Neural cell (in vitro differentiated cells): ENCODE results near the gene GCFC2. TPM values are rescaled to one million over a fixed set of nuclear protein-coding genes. Genes with fewer than 3 reads are reported as not detected.

Experiments
- H2AFZ ChIP-seq: fragments of 200-600, 300-800 bp; sonication (generic), shearing (Covaris generic); 2 replicates; pipeline ENCODE4 v1.6.0; 2014; ENCODE audit warnings: low read depth, mild to moderate bottlenecking, antibody characterized with exemption, low read length, moderate library complexity
- H3F3A ChIP-seq: fragments of 200-600 bp; shearing (Covaris generic); 2 replicates; pipeline ENCODE4 v1.6.1; 2016; ENCODE audit warnings: mild to moderate bottlenecking, moderate library complexity, mixed read lengths, antibody characterized with exemption, low read length; ENCODE audit not compliant: insufficient read depth, poor library complexity, severe bottlenecking
- H3K27ac ChIP-seq: fragments of 200-600, 300-800 bp; sonication (generic), shearing (Covaris generic); 2 replicates; pipeline ENCODE4 v1.5.1; 2014; ENCODE audit warnings: mild to moderate bottlenecking, low read length, moderate library complexity
- H3K27me3 ChIP-seq: fragments of 300-800, 200-600 bp; sonication (generic), shearing (Covaris generic); 2 replicates; pipeline ENCODE4 v1.6.0; 2014; ENCODE audit warnings: mild to moderate bottlenecking, low read depth, low read length, moderate library complexity; ENCODE audit not compliant: insufficient read depth
- H3K36me3 ChIP-seq: fragments of 300-800, 200-600 bp; sonication (generic), shearing (Covaris generic); 2 replicates; pipeline ENCODE4 v1.5.1; 2014; ENCODE audit warnings: mild to moderate bottlenecking, antibody characterized with exemption, low read length, moderate library complexity; ENCODE audit not compliant: insufficient read depth
- H3K4me2 ChIP-seq: fragments of 300-800, 200-600 bp; sonication (generic), shearing (Covaris generic); 2 replicates; pipeline ENCODE4 v1.6.0; 2014; ENCODE audit warnings: mild to moderate bottlenecking, low read length
- H3K4me3 ChIP-seq: fragments of 300-800, 200-600 bp; sonication (generic), shearing (Covaris generic); 2 replicates; pipeline ENCODE4 v1.5.1; 2014; ENCODE audit warnings: mild to moderate bottlenecking, low read length, moderate library complexity
- H3K79me2 ChIP-seq: fragments of 200-600 bp; shearing (Covaris generic); replicated peaks from 2 replicates; pipeline ENCODE4 v1.6.0; 2014; ENCODE audit warnings: mild to moderate bottlenecking, low read length, moderate library complexity; ENCODE audit not compliant: insufficient read depth
- H3K9ac ChIP-seq: fragments of 300-800, 200-600 bp; sonication (generic), shearing (Covaris generic); 2 replicates; pipeline ENCODE4 v1.6.1; 2016; ENCODE audit warnings: mild to moderate bottlenecking, low read length, mixed read lengths
- H3K9me2 ChIP-seq: fragments of 200-600 bp; shearing (Covaris generic); 2 replicates; pipeline ENCODE4 v1.6.1; 2016; ENCODE audit warnings: mild to moderate bottlenecking, low read length, mixed read lengths; ENCODE audit not compliant: insufficient read depth
- H3K9me3 ChIP-seq: fragments of 200-600, 300-800 bp; sonication (generic), shearing (Covaris generic); 2 replicates; pipeline ENCODE4 v1.6.1; 2016; ENCODE audit warnings: mild to moderate bottlenecking, mixed run types, low read length, moderate library complexity, mixed read lengths
- H4K20me1 ChIP-seq: fragments of 200-600 bp; shearing (Covaris generic); 2 replicates; pipeline ENCODE4 v1.6.1; 2016; ENCODE audit warnings: mild to moderate bottlenecking, mixed run types; ENCODE audit not compliant: insufficient read depth
- CTCF ChIP-seq: fragments of 450-650 bp; IDR thresholded peaks from 2 replicates; pipeline ENCODE4 v1.5.1; 2014; ENCODE audit warnings: antibody characterized with exemption, mild to moderate bottlenecking, moderate library complexity; ENCODE audit not compliant: poor library complexity, severe bottlenecking
- EP300 ChIP-seq: fragments of 450-650 bp; conservative IDR thresholded peaks from 2 replicates; pipeline ENCODE4 v1.6.1; 2014; ENCODE audit warnings: antibody characterized with exemption, mild to moderate bottlenecking, moderate library complexity; ENCODE audit not compliant: poor library complexity, severe bottlenecking
- EZH2 ChIP-seq: fragments of 200-600, 300-800 bp; shearing (Covaris generic), sonication (generic); IDR thresholded peaks from 2 replicates; pipeline ENCODE4 v1.6.1; 2014; ENCODE audit warnings: antibody characterized with exemption, low read length, borderline replicate concordance, mild to moderate bottlenecking; ENCODE audit not compliant: insufficient read depth, poor library complexity, severe bottlenecking
- MXI1 ChIP-seq: fragments of 450-650 bp; conservative IDR thresholded peaks from 2 replicates; pipeline ENCODE4 v1.6.1; 2014; ENCODE audit warnings: antibody characterized with exemption, mild to moderate bottlenecking; ENCODE audit not compliant: poor library complexity, severe bottlenecking
- POLR2AphosphoS5 ChIP-seq: IDR thresholded peaks from 2 replicates; pipeline ENCODE4 v1.6.1; 2012
- RAD21 ChIP-seq: fragments of 450-650 bp; conservative IDR thresholded peaks from 2 replicates; pipeline ENCODE4 v1.6.1; 2014; ENCODE audit warnings: antibody characterized with exemption, mild to moderate bottlenecking, moderate library complexity
- SMC3 ChIP-seq: fragments of 450-650 bp; conservative IDR thresholded peaks from 2 replicates; pipeline ENCODE4 v1.6.1; 2014; ENCODE audit warnings: antibody characterized with exemption, mild to moderate bottlenecking, moderate library complexity; ENCODE audit not compliant: poor library complexity
- TAF1 ChIP-seq: IDR thresholded peaks from 2 replicates; pipeline ENCODE4 v1.6.1; 2012; ENCODE audit warnings: low read depth
- polyA plus RNA-seq: library from polyadenylated mRNA; depleted of rRNA; stranded (reverse); fragments of >200 nt; gene quantifications from 2 replicates; pipeline ENCODE4 v1.2.3, GENCODE V29; 2014
- TF ChIP-seq, protein P1 (sequence below): IDR thresholded peaks from 2 replicates; pipeline ENCODE4 v1.6.1; 2012; ENCODE audit warnings: borderline replicate concordance

The GCFC2 gene
- polyA plus RNA-seq, 1 donor from 2014 or later, result 2.5 TPM

GRCh38 chr2:75646583-75647425, 63.9 kb downstream of the GCFC2 start, which contains the start of gene MRPL19:
TSS of gene MRPL19 (plus strand) at chr2:75646783. CDS start at chr2:75646808, 25 bp downstream.
- Histone ChIP-seq H3K79me2 (peaks cover 14% of the 10 kb centered on the region), H3K27ac (peak within 1 kb of the TSS; percentile 62), H4K20me1 (no peaks in the 10 kb centered on the region), H3K9ac (peak within 1 kb of the TSS; percentile 85), H3K27me3 (no peaks in the 10 kb centered on the region), H3K36me3 (peaks cover 5% of the 10 kb centered on the region), H3K4me3 (peak within 1 kb of the TSS; percentile 81), H3K9me2 (no peaks in the 10 kb centered on the region), H3K4me2 (peak within 1 kb of the TSS; percentile 99), H2AFZ (peak within 1 kb of the TSS; percentile 86), H3F3A (no peaks in the 10 kb centered on the region), H3K9me3 (no peaks in the 10 kb centered on the region)
- TF ChIP-seq, protein P1, sequence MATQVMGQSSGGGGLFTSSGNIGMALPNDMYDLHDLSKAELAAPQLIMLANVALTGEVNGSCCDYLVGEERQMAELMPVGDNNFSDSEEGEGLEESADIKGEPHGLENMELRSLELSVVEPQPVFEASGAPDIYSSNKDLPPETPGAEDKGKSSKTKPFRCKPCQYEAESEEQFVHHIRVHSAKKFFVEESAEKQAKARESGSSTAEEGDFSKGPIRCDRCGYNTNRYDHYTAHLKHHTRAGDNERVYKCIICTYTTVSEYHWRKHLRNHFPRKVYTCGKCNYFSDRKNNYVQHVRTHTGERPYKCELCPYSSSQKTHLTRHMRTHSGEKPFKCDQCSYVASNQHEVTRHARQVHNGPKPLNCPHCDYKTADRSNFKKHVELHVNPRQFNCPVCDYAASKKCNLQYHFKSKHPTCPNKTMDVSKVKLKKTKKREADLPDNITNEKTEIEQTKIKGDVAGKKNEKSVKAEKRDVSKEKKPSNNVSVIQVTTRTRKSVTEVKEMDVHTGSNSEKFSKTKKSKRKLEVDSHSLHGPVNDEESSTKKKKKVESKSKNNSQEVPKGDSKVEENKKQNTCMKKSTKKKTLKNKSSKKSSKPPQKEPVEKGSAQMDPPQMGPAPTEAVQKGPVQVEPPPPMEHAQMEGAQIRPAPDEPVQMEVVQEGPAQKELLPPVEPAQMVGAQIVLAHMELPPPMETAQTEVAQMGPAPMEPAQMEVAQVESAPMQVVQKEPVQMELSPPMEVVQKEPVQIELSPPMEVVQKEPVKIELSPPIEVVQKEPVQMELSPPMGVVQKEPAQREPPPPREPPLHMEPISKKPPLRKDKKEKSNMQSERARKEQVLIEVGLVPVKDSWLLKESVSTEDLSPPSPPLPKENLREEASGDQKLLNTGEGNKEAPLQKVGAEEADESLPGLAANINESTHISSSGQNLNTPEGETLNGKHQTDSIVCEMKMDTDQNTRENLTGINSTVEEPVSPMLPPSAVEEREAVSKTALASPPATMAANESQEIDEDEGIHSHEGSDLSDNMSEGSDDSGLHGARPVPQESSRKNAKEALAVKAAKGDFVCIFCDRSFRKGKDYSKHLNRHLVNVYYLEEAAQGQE, result no peak
- TF ChIP-seq POLR2AphosphoS5, result peak; percentile 94
- TF ChIP-seq CTCF, result no peak
- no peak for TF ChIP-seq RAD21
- peak; percentile 19 for TF ChIP-seq SMC3
- no peak for TF ChIP-seq TAF1
- peak; percentile 89 for TF ChIP-seq MXI1
- TF ChIP-seq EP300, result peak; percentile 55

DNA sequence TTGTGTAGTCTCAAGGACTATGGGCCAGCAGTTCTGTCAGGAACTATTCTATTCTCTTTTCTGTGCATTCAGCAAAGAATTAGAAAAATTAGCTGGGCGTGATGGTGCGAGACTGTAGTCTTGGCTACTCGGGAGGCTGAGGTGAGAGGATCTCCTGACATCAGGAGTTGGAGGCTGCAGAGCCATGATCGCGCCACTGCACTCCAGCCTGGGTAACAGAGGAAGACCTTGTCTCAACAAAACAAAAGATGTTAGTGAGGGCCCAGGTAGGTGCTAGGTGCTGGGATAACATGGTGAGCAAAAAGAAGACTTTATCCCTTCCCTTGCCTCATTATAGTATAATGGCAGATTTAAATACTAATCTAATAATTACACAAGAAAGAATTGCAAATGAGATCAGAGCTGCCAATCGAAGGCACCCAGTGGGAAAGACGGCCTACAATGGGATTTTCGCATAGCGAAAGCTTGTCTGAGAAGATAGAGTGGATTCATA, 64.6 kb downstream of the GCFC2 start:
- H3K36me3 ChIP-seq, result peaks cover 5% of the 10 kb centered on the region
- H3K27me3 ChIP-seq, result no peaks in the 10 kb centered on the region
- H3K4me2 ChIP-seq, result peak overlapping the region; percentile 66
- no peak for TF ChIP-seq MXI1
- TF ChIP-seq EZH2, result no peak
- no peak for TF ChIP-seq TAF1
- no peak for TF ChIP-seq RAD21
- no peak for TF ChIP-seq POLR2AphosphoS5
- no peak for TF ChIP-seq EP300
- no peak for TF ChIP-seq SMC3
- TF ChIP-seq, protein P1, result no peak
- TF ChIP-seq CTCF, result no peak
- H3K9me2 ChIP-seq, result no peaks in the 10 kb centered on the region
- no peaks in the 10 kb centered on the region for H4K20me1 ChIP-seq
- H3K4me3 ChIP-seq, result peak overlapping the region; percentile 81
- peaks cover 14% of the 10 kb centered on the region for H3K79me2 ChIP-seq
- H2AFZ ChIP-seq, result peak overlapping the region; percentile 86
- no peaks in the 10 kb centered on the region for H3F3A ChIP-seq
- H3K9ac ChIP-seq, result peak overlapping the region; percentile 85
- H3K27ac ChIP-seq, result peak overlapping the region; percentile 62
- H3K9me3 ChIP-seq, result no peaks in the 10 kb centered on the region
